OCI-LY7 (cell line): ENCODE data around the gene ATP5MC2. TPM values are rescaled to one million over a fixed set of nuclear protein-coding genes. Genes with fewer than 3 reads are reported as not detected.

ENCODE experiments used
- BruUV-seq: library from RNA; stranded (reverse); fragments of 400-500 nt; replicated peaks from 2 replicates; lab custom pipeline; 2021; lab: Mats Ljungman, UMichigan
- CTCF ChIA-PET: fragments of 300-600 bp; sonication (Branson Sonifier 250); formaldehyde crosslinking; loops from one replicate; lab custom pipeline; 2022; ENCODE audit warnings: antibody characterized with exemption; ENCODE audit not compliant: unreplicated experiment; lab: Charles Lee
- POLR2A ChIA-PET: fragments of 300-600 bp; sonication (Branson Sonifier 250); formaldehyde crosslinking; loops from one replicate; lab custom pipeline; 2022; ENCODE audit warnings: antibody characterized with exemption; lab: Charles Lee
- DNase-seq: peaks from one replicate; pipeline ENCODE4 v3.0.0-alpha.2; 2015; ENCODE audit warnings: low spot score
- H2AFZ ChIP-seq: fragments of 200-600 bp; sonication (generic), shearing (Covaris generic); 2 replicates; pipeline ENCODE4 v1.6.1; 2014; ENCODE audit warnings: mild to moderate bottlenecking, antibody characterized with exemption, low read length, moderate library complexity
- H3K27ac ChIP-seq: fragments of 200-600 bp; sonication (generic); 2 replicates; pipeline ENCODE4 v1.5.1; 2014; ENCODE audit warnings: mixed run types, low read depth, mild to moderate bottlenecking, moderate library complexity, low read length, inconsistent platforms; ENCODE audit not compliant: poor library complexity, severe bottlenecking
- H3K36me3 ChIP-seq: fragments of 200-600 bp; sonication (generic); 2 replicates; pipeline ENCODE4 v1.6.1; 2014; ENCODE audit warnings: mild to moderate bottlenecking, antibody characterized with exemption, low read length, moderate library complexity, mixed read lengths; ENCODE audit not compliant: insufficient read depth
- H3K4me1 ChIP-seq: fragments of 200-600 bp; sonication (generic); 2 replicates; pipeline ENCODE4 v1.5.1; 2014; ENCODE audit warnings: mild to moderate bottlenecking, low read length; ENCODE audit not compliant: insufficient read depth, poor library complexity, severe bottlenecking
- H3K4me2 ChIP-seq: fragments of 200-600 bp; sonication (generic); 2 replicates; pipeline ENCODE4 v1.6.1; 2014; ENCODE audit warnings: mild to moderate bottlenecking, low read length
- H3K4me3 ChIP-seq: fragments of 200-600 bp; sonication (generic); 2 replicates; pipeline ENCODE4 v1.5.1; 2014; ENCODE audit warnings: mild to moderate bottlenecking, low read depth, low read length; ENCODE audit not compliant: poor library complexity, severe bottlenecking
- H3K79me2 ChIP-seq: fragments of 200-600 bp; sonication (generic); 2 replicates; pipeline ENCODE4 v1.6.1; 2016; ENCODE audit warnings: low read depth, mild to moderate bottlenecking, low read length, moderate library complexity, mixed read lengths; ENCODE audit not compliant: insufficient read depth
- H3K9me2 ChIP-seq: fragments of 200-600 bp; sonication (generic); 2 replicates; pipeline ENCODE4 v1.6.1; 2016; ENCODE audit warnings: mild to moderate bottlenecking, low read length, mixed read lengths; ENCODE audit not compliant: insufficient read depth
- H3K9me3 ChIP-seq: fragments of 200-600 bp; sonication (generic); 2 replicates; pipeline ENCODE4 v1.6.1; 2014; ENCODE audit warnings: mild to moderate bottlenecking, mixed run types, low read length, mixed read lengths
- H4K20me1 ChIP-seq: fragments of 200-600 bp; sonication (generic); 2 replicates; pipeline ENCODE4 v1.6.1; 2014; ENCODE audit warnings: mild to moderate bottlenecking, antibody characterized with exemption, low read length, moderate library complexity, mixed read lengths; ENCODE audit not compliant: insufficient read depth
- CTCF ChIP-seq: fragments of 200-600 bp; sonication (generic); conservative IDR thresholded peaks from 2 replicates; pipeline ENCODE4 v1.5.1; 2014; ENCODE audit warnings: mild to moderate bottlenecking, antibody characterized with exemption, low read length, moderate library complexity, mixed read lengths
- EZH2phosphoT487 ChIP-seq: fragments of 200-600 bp; sonication (generic); IDR thresholded peaks from 2 replicates; pipeline ENCODE4 v1.6.1; 2018; ENCODE audit warnings: low read depth, borderline replicate concordance, mild to moderate bottlenecking, mixed run types, antibody characterized with exemption, low read length, moderate library complexity, mixed read lengths
- intact Hi-C: fragments of 100-400 bp; cut with micrococcal nuclease; formaldehyde crosslinking; loops from one replicate; pipeline ENCODE4 v1.10.0; 2022; ENCODE audit not compliant: unreplicated experiment
- total RNA-seq, 2 experiments: library from RNA; depleted of rRNA in 1 of 2; stranded (reverse); fragments of >200 nt in 1 of 2; shearing (Covaris generic) in 1 of 2; gene quantifications; 2 replicates each; pipeline ENCODE4 v1.2.3, GENCODE V29; 2014 to 2022

ATP5MC2 gene
- total RNA-seq, 2 experiments from 2014 or later, result 374 to 500 TPM

- H3K9me3 ChIP-seq, result no peaks in the 10 kb centered on the region
- H3K27ac ChIP-seq, result no peak overlapping the region
- no peak for TF ChIP-seq CTCF
- TF ChIP-seq EZH2phosphoT487, result no peak
- intact Hi-C loops, result no loop called here
- no peak overlapping the region for H3K4me2 ChIP-seq
- H4K20me1 ChIP-seq, result no peaks in the 10 kb centered on the region
- H2AFZ ChIP-seq, result no peak overlapping the region
- ChIA-PET CTCF (no interaction called here), POLR2A (interaction anchor here (0.6 to 1.1 kb wide), 3 partner anchors 28 to 100 kb away, joined by 3 to 8 read pairs (median 3); no protein-coding TSS in a partner anchor)
- peaks cover 28% of the 10 kb centered on the region for H3K36me3 ChIP-seq
- H3K9me2 ChIP-seq, result no peaks in the 10 kb centered on the region
- H3K79me2 ChIP-seq, result no peaks in the 10 kb centered on the region
- no peak for DNase-seq
- no peaks in the 10 kb centered on the region for H3K4me1 ChIP-seq
- no peak overlapping the region for H3K4me3 ChIP-seq
- BruUV-seq, result no TSS peak
Measured at GRCh38 chr12:53659571-53659981, 16.3 kb downstream of the ATP5MC2 start.

DNA sequence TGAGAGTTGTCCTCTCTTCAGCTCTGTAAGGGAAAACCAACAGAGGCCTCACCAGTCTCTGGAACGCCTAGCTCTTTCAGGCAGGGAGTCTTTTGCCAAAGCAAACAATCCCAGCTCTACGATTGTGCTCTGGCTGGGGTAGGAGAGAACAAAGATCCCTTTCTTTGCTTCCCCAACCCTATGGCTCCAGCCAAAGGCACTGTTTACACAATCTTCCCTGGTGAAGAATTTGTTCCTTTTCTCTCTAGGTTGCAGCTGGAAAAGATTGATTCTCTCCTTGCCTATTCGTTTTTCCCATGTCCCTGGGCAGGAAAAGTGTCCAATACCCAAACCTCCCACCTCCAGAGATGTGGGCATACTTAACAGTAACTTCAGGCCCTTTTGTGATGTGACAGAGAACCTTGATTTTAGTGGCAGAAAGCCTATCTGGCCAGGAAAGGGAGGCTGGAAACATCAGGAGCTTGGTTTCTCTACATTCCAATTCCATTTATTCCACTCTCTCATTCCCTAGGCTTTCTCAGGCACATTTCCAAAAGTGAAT lies 16.8 kb downstream of the ATP5MC2 start:
- H3K79me2 ChIP-seq, result no peaks in the 10 kb centered on the region
- no peaks in the 10 kb centered on the region for H3K4me1 ChIP-seq
- H4K20me1 ChIP-seq, result no peaks in the 10 kb centered on the region
- H3K9me3 ChIP-seq, result no peaks in the 10 kb centered on the region
- BruUV-seq, result no TSS peak
- ChIA-PET POLR2A (interaction anchor here (0.6 kb wide), 2 partner anchors 99 to 588 kb away, joined by 3 to 4 read pairs; no protein-coding TSS in a partner anchor), CTCF (no interaction called here)
- no peaks in the 10 kb centered on the region for H3K9me2 ChIP-seq
- no peak for DNase-seq
- peaks cover 23% of the 10 kb centered on the region for H3K36me3 ChIP-seq
- TF ChIP-seq CTCF (no peak), EZH2phosphoT487 (no peak)
- H3K27ac ChIP-seq, result no peak overlapping the region
- no peak overlapping the region for H3K4me3 ChIP-seq
- intact Hi-C loops, result no loop called here
- H3K4me2 ChIP-seq, result no peak overlapping the region
- H2AFZ ChIP-seq, result no peak overlapping the region

- no TSS peak for BruUV-seq
- Histone ChIP-seq H3K4me1 (no peaks in the 10 kb centered on the region), H3K9me2 (no peaks in the 10 kb centered on the region), H3K4me3 (no peak overlapping the region), H3K4me2 (no peak overlapping the region), H2AFZ (no peak overlapping the region), H3K79me2 (no peaks in the 10 kb centered on the region), H4K20me1 (no peaks in the 10 kb centered on the region), H3K9me3 (no peaks in the 10 kb centered on the region), H3K27ac (no peak overlapping the region), H3K36me3 (0 out of 2 replicates have a peak, but pooled peaks cover 3% of the 10 kb centered on the region)
- ChIA-PET CTCF (no interaction called here), POLR2A (interaction anchor here (0.7 kb wide), 1 partner anchor 284 kb away, joined by 3 read pairs; no protein-coding TSS in a partner anchor)
- TF ChIP-seq EZH2phosphoT487 (no peak), CTCF (no peak)
- DNase-seq, result no peak
- intact Hi-C loops, result no loop called here
Measured at GRCh38 chr12:53657041-53657440, 18.8 kb downstream of the ATP5MC2 start.
